MM.1S (cell line): ENCODE data around the gene MOGAT1.

Experiments
- EZH2 ChIP-seq: fragments of 300-600 bp; sonication (generic); optimal IDR thresholded peaks from 2 replicates; pipeline ENCODE3; 2017; ENCODE audit warnings: low read depth, mild to moderate bottlenecking, antibody characterized with exemption, low read length, mixed read lengths
- TF ChIP-seq, protein P1 (sequence below): fragments of 300-600 bp; sonication (generic); IDR thresholded peaks from 2 replicates; pipeline ENCODE4 v1.5.1; 2016; ENCODE audit warnings: antibody characterized with exemption, low read length, mixed read lengths

DNA sequence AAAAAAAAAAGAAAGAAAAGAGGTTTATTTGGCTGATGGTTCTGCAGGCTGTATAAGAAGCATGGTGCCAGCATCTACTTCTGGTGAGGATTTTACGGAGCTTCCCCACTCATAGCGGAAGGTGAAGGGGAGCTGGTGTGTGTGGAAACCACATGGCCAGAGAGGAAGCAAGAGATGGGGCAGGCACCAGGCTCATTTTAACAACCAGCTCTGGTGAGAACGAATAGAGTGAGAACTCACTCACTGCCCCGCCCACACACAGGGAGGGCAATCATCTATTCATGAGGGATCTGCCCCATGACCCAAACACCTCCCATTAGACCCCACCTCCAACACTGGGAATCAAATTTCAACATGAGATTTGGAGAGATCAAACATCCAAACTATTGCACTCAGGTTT is 68.5 kb downstream of the MOGAT1 start:
- TF ChIP-seq, protein P1, sequence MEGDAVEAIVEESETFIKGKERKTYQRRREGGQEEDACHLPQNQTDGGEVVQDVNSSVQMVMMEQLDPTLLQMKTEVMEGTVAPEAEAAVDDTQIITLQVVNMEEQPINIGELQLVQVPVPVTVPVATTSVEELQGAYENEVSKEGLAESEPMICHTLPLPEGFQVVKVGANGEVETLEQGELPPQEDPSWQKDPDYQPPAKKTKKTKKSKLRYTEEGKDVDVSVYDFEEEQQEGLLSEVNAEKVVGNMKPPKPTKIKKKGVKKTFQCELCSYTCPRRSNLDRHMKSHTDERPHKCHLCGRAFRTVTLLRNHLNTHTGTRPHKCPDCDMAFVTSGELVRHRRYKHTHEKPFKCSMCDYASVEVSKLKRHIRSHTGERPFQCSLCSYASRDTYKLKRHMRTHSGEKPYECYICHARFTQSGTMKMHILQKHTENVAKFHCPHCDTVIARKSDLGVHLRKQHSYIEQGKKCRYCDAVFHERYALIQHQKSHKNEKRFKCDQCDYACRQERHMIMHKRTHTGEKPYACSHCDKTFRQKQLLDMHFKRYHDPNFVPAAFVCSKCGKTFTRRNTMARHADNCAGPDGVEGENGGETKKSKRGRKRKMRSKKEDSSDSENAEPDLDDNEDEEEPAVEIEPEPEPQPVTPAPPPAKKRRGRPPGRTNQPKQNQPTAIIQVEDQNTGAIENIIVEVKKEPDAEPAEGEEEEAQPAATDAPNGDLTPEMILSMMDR = no peak
- no peak for TF ChIP-seq EZH2
